ENCODE measurements around the gene MOCOS.
A peak's percentile ranks its signal among the peaks of the same experiment; 100 is the strongest.
"Not testable (repeated sequence)": the region's sequence is repeated elsewhere in the genome, so short reads cannot be mapped to it uniquely, and the experiment has no call there.

MOCOS gene, protein sequence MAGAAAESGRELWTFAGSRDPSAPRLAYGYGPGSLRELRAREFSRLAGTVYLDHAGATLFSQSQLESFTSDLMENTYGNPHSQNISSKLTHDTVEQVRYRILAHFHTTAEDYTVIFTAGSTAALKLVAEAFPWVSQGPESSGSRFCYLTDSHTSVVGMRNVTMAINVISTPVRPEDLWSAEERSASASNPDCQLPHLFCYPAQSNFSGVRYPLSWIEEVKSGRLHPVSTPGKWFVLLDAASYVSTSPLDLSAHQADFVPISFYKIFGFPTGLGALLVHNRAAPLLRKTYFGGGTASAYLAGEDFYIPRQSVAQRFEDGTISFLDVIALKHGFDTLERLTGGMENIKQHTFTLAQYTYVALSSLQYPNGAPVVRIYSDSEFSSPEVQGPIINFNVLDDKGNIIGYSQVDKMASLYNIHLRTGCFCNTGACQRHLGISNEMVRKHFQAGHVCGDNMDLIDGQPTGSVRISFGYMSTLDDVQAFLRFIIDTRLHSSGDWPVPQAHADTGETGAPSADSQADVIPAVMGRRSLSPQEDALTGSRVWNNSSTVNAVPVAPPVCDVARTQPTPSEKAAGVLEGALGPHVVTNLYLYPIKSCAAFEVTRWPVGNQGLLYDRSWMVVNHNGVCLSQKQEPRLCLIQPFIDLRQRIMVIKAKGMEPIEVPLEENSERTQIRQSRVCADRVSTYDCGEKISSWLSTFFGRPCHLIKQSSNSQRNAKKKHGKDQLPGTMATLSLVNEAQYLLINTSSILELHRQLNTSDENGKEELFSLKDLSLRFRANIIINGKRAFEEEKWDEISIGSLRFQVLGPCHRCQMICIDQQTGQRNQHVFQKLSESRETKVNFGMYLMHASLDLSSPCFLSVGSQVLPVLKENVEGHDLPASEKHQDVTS

DNA sequence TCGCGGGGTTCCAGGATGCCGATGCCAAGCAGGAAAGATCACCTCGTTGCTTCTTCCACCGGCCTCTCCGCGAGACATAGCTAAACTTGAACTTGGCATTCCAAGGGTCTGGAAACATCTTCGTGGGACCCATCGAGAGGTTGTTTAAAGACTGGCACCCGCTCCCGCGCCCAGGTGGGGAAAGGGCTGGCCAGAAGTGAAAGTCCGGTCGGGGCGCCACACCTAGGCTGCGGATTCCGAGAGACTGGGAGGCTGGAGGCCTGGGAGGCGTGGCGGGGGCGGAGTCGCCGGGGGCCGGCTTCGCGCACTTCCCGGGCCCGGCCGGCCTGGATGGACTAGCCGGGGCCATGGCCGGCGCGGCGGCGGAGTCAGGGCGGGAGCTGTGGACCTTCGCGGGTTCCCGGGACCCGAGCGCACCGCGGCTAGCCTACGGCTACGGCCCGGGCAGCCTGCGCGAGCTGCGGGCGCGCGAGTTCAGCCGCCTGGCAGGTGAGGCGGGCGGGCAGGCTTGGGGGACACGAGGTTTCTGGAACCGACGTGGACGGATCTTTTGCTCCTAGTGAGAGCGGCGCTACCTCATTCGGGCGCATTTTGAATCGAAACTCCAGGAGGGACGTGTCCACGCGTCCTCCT is at the start of gene MOCOS:
MOCOS (plus strand) TSS at position 305 of the 633 bp plus-strand sequence; CDS start at position 348, 43 bp downstream.
- no peak for DNase-seq (ENCODE audit: low read depth in 2 of 2)

DNA sequence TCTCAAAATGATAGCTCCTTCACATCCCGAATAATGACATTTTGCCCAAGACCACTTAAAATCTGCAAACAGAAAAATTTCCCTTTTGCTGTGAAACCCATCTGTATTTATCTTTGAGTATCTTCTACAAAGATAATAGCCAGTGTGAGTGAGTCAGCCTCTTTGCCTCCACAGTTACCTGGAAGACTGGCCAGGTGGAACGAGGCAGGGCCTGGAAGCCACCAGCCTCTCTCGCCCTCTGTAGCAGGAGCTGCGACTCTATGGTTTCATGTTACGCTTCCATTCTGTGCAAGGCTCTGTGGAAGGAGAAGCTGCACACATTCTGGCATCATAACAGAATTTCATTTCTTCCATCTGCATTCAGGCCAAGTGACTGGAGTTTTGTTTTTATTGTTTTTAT is 48.1 kb upstream of the MOCOS start:
- DNase-seq (ENCODE audit: low read depth in 2 of 2), result no peak

DNA sequence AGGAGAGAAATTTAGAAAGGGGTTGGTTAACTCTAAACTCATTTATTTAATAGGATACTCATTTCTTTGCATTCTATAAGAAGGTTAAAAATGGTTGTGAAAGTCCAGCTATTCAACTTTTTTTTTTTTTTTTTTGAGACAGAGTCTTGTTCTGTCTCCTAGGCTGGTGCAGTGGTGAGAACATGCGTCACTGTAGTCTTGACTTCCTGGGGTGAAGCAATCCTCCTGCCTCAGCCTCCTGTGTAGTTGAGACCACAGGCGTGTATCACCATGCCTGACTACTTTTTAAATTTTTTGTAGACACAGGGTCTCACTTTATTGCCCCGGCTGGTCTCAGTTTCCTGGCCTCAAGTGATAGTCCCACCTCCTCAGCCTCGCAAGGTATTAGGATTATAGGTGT is 45.7 kb upstream of the MOCOS start:
- DNase-seq (ENCODE audit: low read depth in 2 of 2), result no peak

DNA sequence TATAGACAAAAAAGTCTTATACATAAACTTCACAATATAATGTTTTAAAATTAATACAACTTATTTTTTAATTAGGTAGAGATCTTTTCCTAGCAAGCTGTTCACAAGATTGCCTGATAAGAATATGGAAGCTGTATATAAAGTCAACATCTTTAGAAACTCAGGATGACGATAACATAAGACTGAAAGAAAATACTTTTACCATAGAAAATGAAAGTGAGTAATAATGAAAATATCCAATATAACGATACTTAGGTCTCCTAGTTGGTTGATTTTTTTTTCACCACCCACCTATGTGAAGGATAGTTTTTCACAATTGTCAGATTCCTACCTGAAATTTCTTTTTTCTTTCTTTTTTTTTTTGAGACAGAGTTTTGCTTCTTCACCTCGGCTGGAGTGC is 44.5 kb upstream of the MOCOS start:
- no peak for DNase-seq (ENCODE audit: low read depth in 2 of 2)

DNA sequence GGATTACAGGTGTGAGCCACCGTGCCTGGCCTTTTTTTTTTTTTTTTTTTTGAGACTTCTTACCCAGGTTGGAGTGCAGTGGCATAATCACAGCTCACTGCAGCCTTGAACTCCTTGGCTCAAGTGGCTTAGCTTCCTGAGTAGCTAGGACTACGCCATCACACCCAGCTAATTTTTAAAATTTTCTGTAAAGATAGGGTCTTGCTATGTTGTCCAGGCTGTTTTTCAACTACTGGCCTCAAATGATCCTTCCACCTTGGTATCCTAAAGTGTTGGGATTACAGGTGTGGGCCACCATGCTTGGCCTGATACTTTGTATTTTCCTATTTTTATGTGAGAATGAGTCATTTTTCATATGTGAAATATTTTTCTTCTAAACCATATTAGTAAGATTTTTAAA is 43.9 kb upstream of the MOCOS start:
- DNase-seq (ENCODE audit: low read depth in 2 of 2), result no peak

DNA sequence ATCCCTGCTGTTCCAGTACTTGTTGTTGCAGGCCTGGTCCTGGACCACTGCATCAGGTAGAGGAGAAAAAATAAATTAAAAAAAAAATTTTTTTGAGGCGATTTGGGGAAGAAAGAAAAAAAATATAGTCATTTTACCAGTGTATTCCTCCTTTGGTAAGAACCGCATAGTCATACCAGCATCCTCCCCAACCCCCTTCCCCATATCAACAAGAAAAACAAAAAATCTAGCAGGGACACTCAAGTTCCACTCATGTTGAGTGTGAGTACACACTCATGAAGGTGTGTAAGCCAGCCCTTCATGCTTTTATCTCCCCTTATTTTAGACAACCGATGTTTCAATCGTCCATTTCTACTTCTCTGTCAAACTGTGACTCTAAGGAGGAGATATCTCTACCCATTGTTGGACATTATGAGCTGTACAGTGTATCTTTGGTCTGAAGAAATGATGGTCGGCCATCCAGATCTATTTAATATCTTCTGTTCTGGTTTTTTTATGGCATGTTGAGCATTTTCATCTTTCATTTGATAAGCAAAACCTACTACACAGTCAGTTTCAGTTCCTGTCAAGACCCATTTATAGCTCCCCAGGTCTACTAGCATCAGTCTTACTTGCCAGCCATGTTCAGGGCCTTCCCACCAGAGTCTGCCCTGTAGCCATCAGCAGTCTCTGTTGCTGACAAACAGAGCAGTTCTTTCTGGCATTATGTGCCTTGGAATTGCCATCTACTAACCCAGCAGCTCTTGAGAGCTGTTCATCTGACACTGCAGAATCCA is 37.6 kb upstream of the MOCOS start:
- no peak for DNase-seq (ENCODE audit: low read depth in 2 of 2)

DNA sequence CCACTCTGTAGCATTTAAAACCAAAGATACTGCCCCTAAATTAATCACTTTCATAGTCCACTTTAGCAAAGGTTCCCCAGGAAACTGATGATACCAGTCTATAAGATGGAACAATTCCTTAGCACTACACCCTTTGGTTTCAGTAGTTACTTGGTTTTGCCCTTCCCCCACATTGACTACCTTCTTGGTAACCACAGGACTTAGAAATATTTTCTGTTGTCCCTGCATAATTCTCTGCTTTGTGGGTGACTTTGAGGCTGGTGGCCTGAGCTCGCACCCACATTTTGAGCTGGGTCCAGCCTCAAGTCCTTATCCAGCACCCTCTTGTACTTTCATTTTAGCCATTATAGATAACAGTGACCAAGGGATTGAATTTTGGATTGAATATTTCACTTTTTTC is 34.5 kb upstream of the MOCOS start:
- no peak for DNase-seq (ENCODE audit: low read depth in 2 of 2)

DNA sequence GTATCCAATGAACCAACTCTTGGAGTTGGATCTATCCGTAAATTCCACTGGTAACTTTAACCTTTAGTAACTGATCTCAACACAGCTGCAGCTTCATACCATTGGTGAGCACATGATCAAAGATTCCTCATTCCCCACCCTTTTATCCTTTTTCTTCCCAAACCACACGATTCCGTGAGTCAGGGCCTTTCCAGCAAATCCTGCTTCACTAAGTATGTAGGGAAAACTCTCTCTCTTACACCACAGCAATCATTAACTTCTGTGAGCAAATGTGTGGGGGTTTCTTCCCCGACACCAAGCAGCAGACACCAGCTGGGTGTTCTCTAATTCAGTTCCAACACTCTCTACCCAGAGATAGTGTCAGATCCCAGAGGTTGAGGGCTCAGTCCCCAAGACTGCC is 34.1 kb upstream of the MOCOS start:
- peak; percentile 89 to 92 for DNase-seq (ENCODE audit: low read depth in 2 of 2)

DNA sequence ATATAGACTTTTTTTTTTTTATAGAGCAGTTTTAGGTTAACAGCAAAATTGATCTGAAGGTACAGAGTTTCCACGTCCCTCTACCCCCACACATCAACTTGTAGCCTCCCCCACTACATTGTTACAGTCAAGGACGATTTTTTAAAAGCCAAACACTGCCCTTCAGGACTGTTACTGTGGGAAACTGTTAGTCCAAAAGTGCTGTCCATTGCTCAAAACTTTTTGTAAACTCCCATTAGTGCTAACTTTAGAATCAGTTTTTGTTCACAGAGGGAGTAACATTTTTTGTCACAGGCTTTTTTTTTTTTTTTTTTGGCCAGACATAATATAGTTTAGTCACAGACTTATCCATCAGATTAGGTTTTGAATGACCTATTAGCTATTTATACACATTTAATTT is 33.5 kb upstream of the MOCOS start:
- no peak for DNase-seq (ENCODE audit: low read depth in 2 of 2)

DNA sequence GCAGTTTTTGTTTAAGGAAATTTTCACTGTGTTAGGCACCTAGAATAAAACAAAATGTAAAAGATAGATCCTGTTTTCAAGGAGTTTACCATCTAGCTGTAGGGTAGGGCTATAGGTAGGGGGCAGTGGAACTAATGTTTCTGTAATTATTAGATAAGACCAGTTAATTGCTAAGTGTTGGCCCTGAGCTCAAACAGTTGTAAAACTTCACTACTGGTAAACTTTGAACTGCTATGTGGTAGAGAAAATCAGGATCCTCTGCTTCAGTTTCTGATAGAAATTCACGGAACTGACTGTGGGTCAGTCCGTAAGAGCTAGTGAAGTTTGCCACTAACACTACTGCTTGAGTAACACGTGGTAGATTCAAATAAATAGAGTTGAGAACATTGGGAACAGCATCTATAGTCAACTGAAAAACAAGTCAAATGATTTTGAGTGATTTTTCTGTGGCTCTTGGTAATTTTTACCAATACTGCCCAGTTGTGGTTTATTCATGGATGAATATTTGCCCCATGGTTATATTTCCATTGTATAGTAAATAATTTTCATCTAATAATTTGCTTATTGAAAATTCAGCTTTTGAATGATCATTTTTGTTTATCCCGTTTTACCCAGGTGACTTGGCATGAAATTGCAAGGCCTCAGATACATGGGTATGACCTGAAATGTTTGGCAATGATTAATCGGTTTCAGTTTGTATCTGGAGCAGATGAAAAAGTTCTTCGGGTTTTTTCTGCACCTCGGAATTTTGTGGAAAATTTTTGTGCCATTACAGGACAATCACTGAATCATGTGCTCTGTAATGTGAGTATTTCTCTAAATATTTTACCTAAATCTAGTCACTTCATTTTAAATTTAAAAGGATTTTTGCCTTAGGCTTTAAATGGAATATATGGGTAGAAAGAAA is 31.2 kb upstream of the MOCOS start:
- no peak for DNase-seq (ENCODE audit: low read depth in 2 of 2)

DNA sequence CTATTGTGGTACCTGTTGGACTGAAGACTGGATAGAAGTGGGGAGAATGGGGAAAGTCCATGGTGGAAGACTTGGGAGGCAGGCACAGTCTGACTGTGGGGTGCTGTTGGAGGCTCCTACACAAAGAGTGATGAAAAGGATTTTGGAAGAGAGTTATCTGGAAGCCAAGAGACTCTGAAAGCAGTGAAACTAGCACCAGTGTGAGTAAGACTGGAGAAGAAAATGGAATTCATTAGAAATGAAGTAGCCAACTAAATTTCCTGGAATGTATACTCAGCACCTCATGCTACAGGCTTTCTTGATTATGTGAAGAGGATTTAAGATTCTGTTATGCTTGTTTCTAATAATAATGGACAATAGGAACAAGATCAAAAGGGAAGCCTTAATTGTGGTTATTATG is 29.9 kb upstream of the MOCOS start:
- DNase-seq (ENCODE audit: low read depth in 2 of 2), result peak in 1 of 2 experiments; percentile 11

DNA sequence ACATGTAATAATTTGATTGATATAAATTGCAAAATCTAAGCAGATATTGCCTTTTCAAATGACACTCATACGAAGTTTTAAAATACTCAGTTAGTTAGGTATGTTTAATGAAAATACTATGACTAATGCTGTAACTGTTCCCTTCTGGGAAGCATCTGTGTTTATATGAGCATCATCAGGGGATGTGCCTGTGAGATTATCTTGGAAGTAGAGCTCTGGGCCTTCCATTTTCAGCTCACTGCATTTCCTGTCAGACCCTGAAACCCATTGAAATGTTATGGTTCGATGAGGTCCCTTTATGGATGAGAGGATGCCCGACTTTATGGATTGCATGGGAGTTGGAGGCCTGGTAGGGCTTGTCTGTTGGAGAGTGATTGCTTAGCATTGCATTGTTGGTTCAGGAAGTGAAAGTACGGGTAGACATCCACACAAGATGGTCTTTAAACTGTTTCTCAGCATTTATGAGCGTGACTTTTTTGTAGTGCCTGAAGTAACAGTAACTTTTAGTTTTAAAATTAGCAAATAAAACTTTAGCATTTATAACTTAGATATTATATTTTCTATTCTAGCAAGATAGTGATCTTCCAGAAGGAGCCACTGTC is 28.9 kb upstream of the MOCOS start:
- peak; percentile 53 to 56 for DNase-seq (ENCODE audit: low read depth in 2 of 2)

DNA sequence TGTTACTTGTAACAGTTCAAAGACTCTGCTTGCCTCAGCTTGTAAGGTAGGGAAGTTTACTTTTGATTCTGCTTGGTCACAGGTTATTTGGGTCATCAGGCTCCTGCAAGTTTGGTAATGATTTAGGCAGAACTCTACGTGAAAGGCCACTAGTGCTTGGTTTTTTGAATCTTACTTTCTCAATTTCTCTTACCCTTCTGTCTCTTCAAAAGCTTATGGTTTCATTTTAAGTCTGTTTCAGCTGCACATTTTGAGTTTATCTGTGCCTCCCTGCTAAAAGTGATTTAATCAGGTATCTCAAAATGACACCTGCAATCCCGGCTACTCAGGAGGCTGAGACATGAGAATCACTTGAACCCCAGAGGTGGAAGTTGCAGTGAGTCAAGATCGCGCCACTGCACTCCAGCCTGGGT is 26.3 kb upstream of the MOCOS start:
- no peak for DNase-seq (ENCODE audit: low read depth in 2 of 2)

DNA sequence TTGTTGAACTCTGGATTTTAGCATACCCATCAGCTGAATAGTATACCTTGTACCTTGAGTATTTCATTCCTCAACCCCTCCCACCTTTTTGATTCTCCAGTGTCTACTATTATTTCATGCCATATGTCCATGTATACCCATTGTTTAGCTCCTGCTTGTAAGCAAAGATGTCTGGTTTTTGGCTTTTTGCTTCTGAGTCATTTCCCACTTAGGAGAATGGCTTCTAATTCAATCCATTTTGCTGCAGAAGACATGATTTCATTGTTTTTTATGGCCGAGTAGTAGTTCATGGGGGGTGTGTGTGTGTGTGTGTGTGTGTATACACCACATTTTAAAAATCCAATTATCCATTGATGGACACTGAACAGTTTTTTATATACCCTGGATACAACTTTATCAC is 24.3 kb upstream of the MOCOS start:
- DNase-seq (ENCODE audit: low read depth in 2 of 2), result no peak

DNA sequence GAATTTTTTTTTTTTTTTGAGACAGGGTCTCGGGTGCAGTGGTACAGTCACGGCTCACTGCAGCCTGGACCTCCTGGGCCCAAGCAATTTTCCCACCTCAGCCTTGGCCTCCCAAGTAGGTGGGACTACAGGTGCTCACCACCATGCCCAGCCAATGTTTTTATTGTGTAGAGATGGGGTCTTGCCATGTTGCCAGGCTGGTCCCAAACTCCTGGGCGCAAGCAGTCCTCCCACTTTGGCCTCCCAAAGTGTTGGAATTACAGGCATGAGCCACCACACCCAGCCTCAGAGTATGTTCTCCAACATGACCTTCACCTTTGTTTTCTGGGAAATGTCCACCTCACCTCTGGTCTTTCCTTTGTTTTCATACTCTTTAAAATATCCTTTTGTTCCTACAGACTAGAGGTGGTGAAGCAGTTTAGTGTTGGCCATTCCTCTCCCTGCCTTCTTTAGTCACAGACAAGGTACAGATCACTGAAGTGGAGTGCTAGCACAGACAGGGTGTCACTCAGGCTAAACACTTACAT is 19.5 kb upstream of the MOCOS start:
- DNase-seq (ENCODE audit: low read depth in 2 of 2), result no peak

DNA sequence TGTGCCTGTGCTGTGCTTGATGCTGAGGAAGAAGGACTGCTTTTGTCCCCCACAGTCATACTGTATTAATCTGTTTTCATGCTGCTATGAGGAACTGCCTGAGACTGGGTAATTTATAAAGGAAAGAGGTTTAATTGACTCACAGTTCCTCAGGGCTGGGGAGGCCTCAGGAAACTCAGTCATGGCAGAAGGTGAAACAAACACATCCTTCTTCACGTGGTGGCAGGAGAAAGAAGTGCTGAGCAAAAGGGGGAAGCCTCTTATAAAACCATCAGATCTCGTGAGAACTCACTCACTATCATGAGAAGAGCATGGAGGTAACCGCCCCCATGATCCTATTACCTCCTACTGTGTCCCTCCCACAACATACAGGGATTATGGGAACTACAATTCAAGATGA is 19.0 kb upstream of the MOCOS start:
- not testable (repeated sequence) for DNase-seq (ENCODE audit: low read depth in 2 of 2)

DNA sequence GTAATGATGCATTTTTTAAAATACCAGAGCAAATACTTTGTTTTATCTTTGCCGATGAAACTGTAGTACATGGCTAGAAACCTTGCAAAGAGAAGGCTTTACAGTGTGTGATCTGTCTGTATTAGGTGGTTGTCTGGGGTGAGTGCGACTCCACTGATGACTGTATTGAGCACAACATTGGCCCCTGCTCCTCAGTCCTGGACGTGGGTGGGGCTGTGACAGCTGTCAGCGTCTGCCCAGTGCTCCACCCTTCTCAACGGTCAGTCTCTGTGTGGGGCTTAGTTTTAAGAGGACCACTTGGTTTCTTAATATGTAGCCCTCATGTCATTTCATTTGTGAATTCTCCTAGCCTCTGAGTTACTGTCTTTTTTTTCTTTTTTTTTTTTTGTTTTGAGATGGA is 17.4 kb upstream of the MOCOS start:
- DNase-seq (ENCODE audit: low read depth in 2 of 2), result no peak

DNA sequence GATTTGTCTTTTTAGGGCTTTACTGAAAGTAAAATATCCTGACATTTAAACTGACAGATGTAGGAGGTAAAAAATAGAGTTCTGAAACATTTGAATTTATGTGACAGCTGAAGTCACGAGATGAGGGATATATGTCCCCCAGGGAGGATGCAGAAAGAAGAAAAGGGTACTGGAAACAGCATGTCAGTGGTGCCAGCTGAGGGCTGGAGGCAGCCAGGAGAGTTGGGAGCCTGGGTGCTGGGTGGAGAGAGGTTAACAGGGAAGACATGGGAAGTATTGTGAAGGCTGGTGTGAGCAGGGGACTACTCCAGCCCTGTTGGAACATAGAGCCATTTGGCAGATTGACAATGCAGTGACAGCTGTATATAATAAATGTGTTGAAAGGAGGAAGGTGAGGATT is 11.8 kb upstream of the MOCOS start:
- no peak for DNase-seq (ENCODE audit: low read depth in 2 of 2)

DNA sequence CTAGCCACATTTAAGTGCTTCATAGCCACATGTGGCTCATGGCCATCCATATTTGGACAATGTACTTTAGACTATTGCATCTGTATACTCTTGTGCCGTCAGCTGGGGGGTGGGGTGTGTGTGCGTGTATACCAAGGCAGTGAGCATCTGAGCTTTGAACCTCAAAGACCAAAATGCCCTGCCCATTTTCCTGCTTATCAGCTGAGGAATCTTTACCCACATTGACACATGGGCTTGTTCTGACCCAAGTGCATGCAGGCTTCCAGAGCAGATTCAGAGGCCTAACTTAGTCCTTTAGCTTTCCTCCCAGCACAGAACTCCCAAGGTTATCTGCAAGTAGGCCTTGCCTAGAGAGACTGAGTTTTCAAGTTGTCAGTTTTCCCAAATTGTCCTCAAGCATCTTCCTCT is 11.1 kb upstream of the MOCOS start:
- DNase-seq (ENCODE audit: low read depth in 2 of 2), result no peak

DNA sequence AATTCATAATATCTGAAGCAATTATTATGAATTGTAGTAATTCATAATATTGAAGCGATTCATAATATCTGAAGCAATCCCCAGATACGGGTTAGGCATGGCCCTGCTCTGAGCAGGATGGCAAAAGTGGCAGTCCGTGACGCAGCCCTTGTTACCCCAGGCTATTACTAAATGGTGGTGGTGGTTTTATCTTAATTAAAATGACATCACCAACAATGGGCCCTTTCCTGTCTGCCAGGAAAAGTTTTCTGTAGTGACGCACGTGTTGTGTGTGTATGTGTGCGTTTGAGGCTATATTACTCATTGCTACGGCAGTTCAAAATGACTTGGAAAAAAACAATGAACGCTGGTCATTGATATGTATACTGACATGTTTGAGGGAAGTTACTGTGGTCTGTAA is 10.6 kb upstream of the MOCOS start:
- DNase-seq (ENCODE audit: low read depth in 2 of 2), result no peak
